GM23248 (cell line): Measurements from ENCODE around the gene COL9A3.

Source experiments
- EZH2 ChIP-seq: fragments of 200-600 bp; sonication (generic); IDR thresholded peaks from 2 replicates; pipeline ENCODE4 v1.6.1; 2018; ENCODE audit warnings: antibody characterized with exemption, mild to moderate bottlenecking; ENCODE audit not compliant: insufficient read depth, poor library complexity, severe bottlenecking
- EZH2phosphoT487 ChIP-seq: fragments of 200-600 bp; sonication (generic); IDR thresholded peaks from 2 replicates; pipeline ENCODE4 v1.6.1; 2018; ENCODE audit warnings: antibody characterized with exemption, moderate library complexity, mild to moderate bottlenecking, low read depth; ENCODE audit not compliant: insufficient read depth

- TF ChIP-seq EZH2 = no peak
- no peak for TF ChIP-seq EZH2phosphoT487
Observed at GRCh38 chr20:62787321-62787720, 29.5 kb upstream of the COL9A3 start.
